OCI-LY1 (cell line): ENCODE data around the gene UNC13C.

Experiments used
- H2AFZ ChIP-seq: fragments of 200-600 bp; sonication (generic), shearing (Covaris generic); 2 replicates; pipeline ENCODE4 v1.6.0; 2014; ENCODE audit warnings: antibody characterized with exemption, mild to moderate bottlenecking, low read length
- H3F3A ChIP-seq: fragments of 200-600 bp; sonication (generic), shearing (Covaris generic); 2 replicates; pipeline ENCODE4 v1.6.0; 2014; ENCODE audit warnings: mild to moderate bottlenecking, antibody characterized with exemption, low read length, moderate library complexity; ENCODE audit not compliant: insufficient read depth
- H3K27ac ChIP-seq: fragments of 200-600 bp; sonication (generic); 2 replicates; pipeline ENCODE4 v1.5.1; 2014; ENCODE audit warnings: low read length, mixed run types, mild to moderate bottlenecking, low read depth; ENCODE audit not compliant: poor library complexity, severe bottlenecking
- H3K27me3 ChIP-seq: fragments of 200-600 bp; sonication (generic); 2 replicates; pipeline ENCODE4 v1.6.0; 2014; ENCODE audit warnings: antibody characterized with exemption, mild to moderate bottlenecking, low read length, moderate library complexity; ENCODE audit not compliant: insufficient read depth
- H3K36me3 ChIP-seq: fragments of 200-600 bp; sonication (generic); 2 replicates; pipeline ENCODE4 v1.6.1; 2014; ENCODE audit warnings: mild to moderate bottlenecking, antibody characterized with exemption, low read length, moderate library complexity, mixed read lengths; ENCODE audit not compliant: insufficient read depth
- H3K4me1 ChIP-seq: fragments of 200-600 bp; sonication (generic); 2 replicates; pipeline ENCODE4 v1.5.1; 2014; ENCODE audit warnings: mild to moderate bottlenecking, low read length, moderate library complexity; ENCODE audit not compliant: insufficient read depth, severe bottlenecking
- H3K4me2 ChIP-seq: fragments of 200-600 bp; sonication (generic), shearing (Covaris generic); 2 replicates; pipeline ENCODE4 v1.6.1; 2014; ENCODE audit warnings: low read length
- H3K4me3 ChIP-seq: fragments of 200-600 bp; sonication (generic); 2 replicates; pipeline ENCODE4 v1.5.1; 2014; ENCODE audit warnings: low read length, low read depth, mild to moderate bottlenecking, mixed read lengths; ENCODE audit not compliant: poor library complexity, severe bottlenecking
- H3K79me2 ChIP-seq: fragments of 200-600 bp; shearing (Covaris generic); 2 replicates; pipeline ENCODE4 v1.6.1; 2016; ENCODE audit warnings: mixed run types, low read length, mixed read lengths; ENCODE audit not compliant: insufficient read depth
- H3K9ac ChIP-seq: fragments of 200-600 bp; sonication (generic), shearing (Covaris generic); 2 replicates; pipeline ENCODE4 v1.6.1; 2014; ENCODE audit warnings: mild to moderate bottlenecking, low read length, mixed read lengths
- H3K9me2 ChIP-seq: fragments of 200-600 bp; sonication (generic), shearing (Covaris generic); 2 replicates; pipeline ENCODE4 v1.6.1; 2014; ENCODE audit warnings: low read depth, mild to moderate bottlenecking, low read length, mixed read lengths
- H3K9me3 ChIP-seq: fragments of 200-600 bp; shearing (Covaris generic); 2 replicates; pipeline ENCODE4 v1.6.1; 2014; ENCODE audit warnings: low read length, mixed read lengths
- H4K20me1 ChIP-seq: fragments of 200-600 bp; sonication (generic), shearing (Covaris generic); 2 replicates; pipeline ENCODE4 v1.6.0; 2016; ENCODE audit warnings: mild to moderate bottlenecking, low read length; ENCODE audit not compliant: insufficient read depth
- EZH2 ChIP-seq: fragments of 200-600 bp; sonication (generic), shearing (Covaris generic); IDR thresholded peaks from 2 replicates; pipeline ENCODE4 v1.8.0; 2017; ENCODE audit warnings: borderline replicate concordance, mixed run types, mild to moderate bottlenecking, antibody characterized with exemption, low read length, moderate library complexity, mixed read lengths
- TF ChIP-seq, protein P1 (sequence below): fragments of 200-600 bp; sonication (generic), shearing (Covaris generic); IDR thresholded peaks from 2 replicates; pipeline ENCODE4 v1.5.1; 2017; ENCODE audit warnings: mild to moderate bottlenecking, antibody characterized with exemption, low read length, moderate library complexity, mixed read lengths

Gene UNC13C

DNA sequence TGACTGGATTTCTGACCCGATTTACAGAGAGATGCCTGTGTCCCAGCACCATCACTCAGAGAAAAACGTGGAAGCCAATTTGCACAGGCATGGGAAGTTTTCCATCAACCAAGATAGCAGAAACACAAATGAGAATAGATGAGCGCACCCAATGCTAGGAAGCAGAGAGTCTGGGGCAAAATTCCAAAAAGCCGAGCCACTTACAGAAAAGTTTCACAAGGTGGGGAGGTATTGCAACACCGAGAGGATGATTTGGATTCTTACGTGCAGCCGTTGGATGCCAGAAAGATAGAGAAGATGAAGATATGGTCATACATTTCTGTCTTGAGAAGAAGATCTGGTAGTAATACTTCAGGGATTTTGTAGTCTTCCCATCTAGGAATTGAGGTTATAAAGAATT, 57.4 kb downstream of the UNC13C start:
- Histone ChIP-seq H4K20me1 (no peaks in the 10 kb centered on the region), H3K27me3 (0 out of 2 replicates have a peak, but pooled peaks cover 4% of the 10 kb centered on the region), H3K4me2 (no peak overlapping the region), H3K9me2 (no peaks in the 10 kb centered on the region), H3K9ac (no peak overlapping the region), H3K36me3 (no peaks in the 10 kb centered on the region), H3K9me3 (no peaks in the 10 kb centered on the region; the same call in 1 of the 2 replicates), H3K79me2 (no peaks in the 10 kb centered on the region), H3K4me3 (no peak overlapping the region), H3F3A (no peaks in the 10 kb centered on the region), H3K27ac (no peak overlapping the region), H2AFZ (no peak overlapping the region), H3K4me1 (no peaks in the 10 kb centered on the region)
- TF ChIP-seq EZH2 = no peak
- TF ChIP-seq, protein P1, sequence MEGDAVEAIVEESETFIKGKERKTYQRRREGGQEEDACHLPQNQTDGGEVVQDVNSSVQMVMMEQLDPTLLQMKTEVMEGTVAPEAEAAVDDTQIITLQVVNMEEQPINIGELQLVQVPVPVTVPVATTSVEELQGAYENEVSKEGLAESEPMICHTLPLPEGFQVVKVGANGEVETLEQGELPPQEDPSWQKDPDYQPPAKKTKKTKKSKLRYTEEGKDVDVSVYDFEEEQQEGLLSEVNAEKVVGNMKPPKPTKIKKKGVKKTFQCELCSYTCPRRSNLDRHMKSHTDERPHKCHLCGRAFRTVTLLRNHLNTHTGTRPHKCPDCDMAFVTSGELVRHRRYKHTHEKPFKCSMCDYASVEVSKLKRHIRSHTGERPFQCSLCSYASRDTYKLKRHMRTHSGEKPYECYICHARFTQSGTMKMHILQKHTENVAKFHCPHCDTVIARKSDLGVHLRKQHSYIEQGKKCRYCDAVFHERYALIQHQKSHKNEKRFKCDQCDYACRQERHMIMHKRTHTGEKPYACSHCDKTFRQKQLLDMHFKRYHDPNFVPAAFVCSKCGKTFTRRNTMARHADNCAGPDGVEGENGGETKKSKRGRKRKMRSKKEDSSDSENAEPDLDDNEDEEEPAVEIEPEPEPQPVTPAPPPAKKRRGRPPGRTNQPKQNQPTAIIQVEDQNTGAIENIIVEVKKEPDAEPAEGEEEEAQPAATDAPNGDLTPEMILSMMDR = no peak

DNA sequence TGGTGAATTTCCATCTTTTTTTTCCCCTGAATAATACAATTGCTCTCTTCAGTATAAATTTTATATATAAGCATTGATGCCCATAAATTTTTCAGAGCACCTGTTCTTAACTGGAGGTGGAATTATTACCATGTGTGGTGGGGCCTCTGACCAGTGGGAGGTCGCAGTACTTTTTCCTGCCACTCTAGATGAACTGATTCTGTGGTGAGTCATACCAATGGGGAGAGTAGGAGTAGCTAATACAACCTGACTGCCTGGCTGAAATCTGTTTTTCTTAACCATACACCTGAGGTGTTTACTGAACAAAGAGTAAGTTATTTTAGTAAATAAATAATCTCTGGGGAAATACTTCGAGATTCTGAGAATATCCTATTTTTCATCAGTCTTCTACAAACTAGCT, 67.2 kb downstream of the UNC13C start:
- no peaks in the 10 kb centered on the region for H3K4me1 ChIP-seq
- TF ChIP-seq, protein P1 = no peak
- no peak for TF ChIP-seq EZH2
- H3K9me3 ChIP-seq = no peaks in the 10 kb centered on the region
- H2AFZ ChIP-seq = no peak overlapping the region
- no peaks in the 10 kb centered on the region for H4K20me1 ChIP-seq
- no peaks in the 10 kb centered on the region for H3K36me3 ChIP-seq
- no peak overlapping the region for H3K4me3 ChIP-seq
- no peaks in the 10 kb centered on the region for H3K9me2 ChIP-seq
- no peak overlapping the region for H3K9ac ChIP-seq
- H3K79me2 ChIP-seq = no peaks in the 10 kb centered on the region
- no peaks in the 10 kb centered on the region for H3F3A ChIP-seq
- H3K27me3 ChIP-seq = no peaks in the 10 kb centered on the region
- no peak overlapping the region for H3K4me2 ChIP-seq
- H3K27ac ChIP-seq = no peak overlapping the region

DNA sequence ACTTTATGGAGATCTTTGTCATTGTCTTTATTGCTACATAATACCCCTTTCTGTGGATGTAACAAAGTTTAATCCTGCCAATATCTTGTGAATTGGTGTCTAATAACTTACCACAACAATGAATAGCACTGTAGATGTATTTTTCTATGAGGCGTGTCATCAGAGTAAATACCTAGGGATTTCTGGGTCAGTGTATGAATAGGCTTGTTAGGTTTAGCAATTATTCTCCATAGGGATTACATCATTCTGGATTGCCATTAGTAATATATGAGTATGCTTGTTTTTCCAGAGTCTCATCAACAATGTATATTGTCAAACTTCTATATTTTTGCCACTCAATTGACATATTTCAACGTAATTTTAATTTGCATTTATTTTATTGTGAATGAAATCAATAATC, 67.9 kb downstream of the UNC13C start:
- H3K4me2 ChIP-seq = no peak overlapping the region
- no peak overlapping the region for H2AFZ ChIP-seq
- no peak overlapping the region for H3K4me3 ChIP-seq
- TF ChIP-seq, protein P1 = no peak
- no peak for TF ChIP-seq EZH2
- H3K9me2 ChIP-seq = no peaks in the 10 kb centered on the region
- no peaks in the 10 kb centered on the region for H3K9me3 ChIP-seq
- H3K36me3 ChIP-seq = no peaks in the 10 kb centered on the region
- H3F3A ChIP-seq = no peaks in the 10 kb centered on the region
- no peaks in the 10 kb centered on the region for H3K79me2 ChIP-seq
- no peak overlapping the region for H3K27ac ChIP-seq
- no peaks in the 10 kb centered on the region for H3K4me1 ChIP-seq
- no peak overlapping the region for H3K9ac ChIP-seq
- H4K20me1 ChIP-seq = no peaks in the 10 kb centered on the region
- H3K27me3 ChIP-seq = no peaks in the 10 kb centered on the region
